Neuronal stem cell (in vitro differentiated cells): ENCODE results near the gene ATP2B1.

Experiments
- DNase-seq: peaks from one replicate; pipeline ENCODE4 v3.0.0-alpha.2; 2013; ENCODE audit warnings: low spot score
- H2AFZ ChIP-seq: one replicate; pipeline ENCODE4 v1.6.1; 2013; ENCODE audit warnings: mild to moderate bottlenecking, low read length, inconsistent platforms
- H2AK5ac ChIP-seq: 2 replicates; pipeline ENCODE4 v1.6.1; 2013; ENCODE audit warnings: low read depth, mild to moderate bottlenecking, inconsistent platforms, low read length, moderate library complexity, mixed read lengths
- H2BK120ac ChIP-seq: 2 replicates; pipeline ENCODE4 v1.6.1; 2013; ENCODE audit warnings: low read depth, mild to moderate bottlenecking, inconsistent platforms, low read length, moderate library complexity, mixed read lengths
- H2BK12ac ChIP-seq: one replicate; pipeline ENCODE4 v1.6.1; 2013; ENCODE audit warnings: low read length, inconsistent platforms
- H2BK15ac ChIP-seq: 2 replicates; pipeline ENCODE4 v1.6.1; 2013; ENCODE audit warnings: mild to moderate bottlenecking, low read length, inconsistent platforms, mixed read lengths
- H2BK5ac ChIP-seq: one replicate; pipeline ENCODE4 v1.6.1; 2013; ENCODE audit warnings: inconsistent platforms, mild to moderate bottlenecking, low read length, moderate library complexity
- H3K14ac ChIP-seq: one replicate; pipeline ENCODE4 v1.6.1; 2013; ENCODE audit warnings: low read length, inconsistent platforms
- H3K18ac ChIP-seq: 2 replicates; pipeline ENCODE4 v1.6.1; 2013; ENCODE audit warnings: low read length, inconsistent platforms
- H3K23ac ChIP-seq: 2 replicates; pipeline ENCODE4 v1.6.1; 2013; ENCODE audit warnings: low read depth, mild to moderate bottlenecking, mixed read lengths, low read length, inconsistent platforms; ENCODE audit not compliant: poor library complexity
- H3K27ac ChIP-seq: replicated peaks from 3 replicates; pipeline ENCODE4 v1.5.1; 2013; ENCODE audit warnings: low read length, inconsistent platforms
- H3K27me3 ChIP-seq, 3 experiments: 2 replicates each; pipeline ENCODE4 v1.6.1; 2013; ENCODE audit warnings: low read length in 3 of 3, mild to moderate bottlenecking in 2 of 3, inconsistent platforms in 1 of 3, low read depth in 1 of 3, mixed read lengths in 1 of 3, moderate library complexity in 1 of 3; ENCODE audit not compliant: control insufficient read depth in 3 of 3, insufficient read depth in 3 of 3
- H3K36me3 ChIP-seq, 2 donors: replicated peaks in 1 of 2; 2 replicates each; pipeline ENCODE4 v1.6.1; 2013; ENCODE audit warnings: low read length in 2 of 2; ENCODE audit not compliant: control insufficient read depth in 2 of 2, insufficient read depth in 2 of 2
- H3K4ac ChIP-seq: 2 replicates; pipeline ENCODE4 v1.6.1; 2013; ENCODE audit warnings: inconsistent platforms, mild to moderate bottlenecking, low read length, moderate library complexity
- H3K4me1 ChIP-seq, 2 donors: 1 replicate in 1 of 2; 2 replicates in 1 of 2; pipeline ENCODE4 v1.6.1; 2013; ENCODE audit warnings: low read length in 2 of 2, low read depth in 1 of 2; ENCODE audit not compliant: control insufficient read depth in 2 of 2, insufficient read depth in 1 of 2
- H3K4me2 ChIP-seq: one replicate; pipeline ENCODE4 v1.6.1; 2013; ENCODE audit warnings: mild to moderate bottlenecking, low read length, inconsistent platforms; ENCODE audit not compliant: insufficient read depth, poor library complexity, severe bottlenecking
- H3K4me3 ChIP-seq, 2 donors: 2 replicates each; pipeline ENCODE4 v1.5.1; 2013; ENCODE audit warnings: low read length in 2 of 2, mild to moderate bottlenecking in 2 of 2, inconsistent platforms in 1 of 2, moderate library complexity in 1 of 2
- H3K79me1 ChIP-seq: one replicate; pipeline ENCODE4 v1.6.1; 2013; ENCODE audit warnings: low read depth, mild to moderate bottlenecking, inconsistent platforms, low read length, moderate library complexity
- H3K9ac ChIP-seq: one replicate; pipeline ENCODE4 v1.6.1; 2013; ENCODE audit warnings: mild to moderate bottlenecking, low read depth, low read length, inconsistent platforms; ENCODE audit not compliant: poor library complexity
- H3K9me3 ChIP-seq, 2 donors: replicated peaks in 1 of 2; 2 replicates each; pipeline versions ENCODE3 to v1.6.1; 2013; ENCODE audit warnings: low read length in 2 of 2, mild to moderate bottlenecking in 2 of 2, inconsistent platforms in 1 of 2, low read depth in 1 of 2, mixed read lengths in 1 of 2, moderate library complexity in 1 of 2; ENCODE audit not compliant: control insufficient read depth in 2 of 2, insufficient read depth in 1 of 2
- H4K8ac ChIP-seq: one replicate; pipeline ENCODE4 v1.6.1; 2013; ENCODE audit warnings: low read depth, mild to moderate bottlenecking, inconsistent platforms, low read length, moderate library complexity
- H4K91ac ChIP-seq: one replicate; pipeline ENCODE4 v1.6.1; 2013; ENCODE audit warnings: low read length, low read depth, mild to moderate bottlenecking, inconsistent platforms; ENCODE audit not compliant: poor library complexity
- WGBS, 2 donors: extraction: QIAGEN DNeasy Blood & Tissue Kit; methylation state at CpG; one replicate each; pipeline ENCODE4 v1.1.7; 2013; ENCODE audit warnings: missing lambda C conversion rate in 2 of 2, mixed read lengths in 1 of 2; ENCODE audit not compliant: insufficient read length in 2 of 2, insufficient replicate concordance in 1 of 2; ENCODE audit errors: extremely low coverage in 2 of 2; 5-methylcytosine and 5-hydroxymethylcytosine counted together

Gene ATP2B1

GRCh38 chr12:89706551-89706950, 2.1 kb downstream of the ATP2B1 start:
- H3K18ac ChIP-seq = no peak overlapping the region
- no CpG with 5 or more reads among the region's 7 CpGs for WGBS, 2 donors
- H2BK15ac ChIP-seq = no peak overlapping the region
- H2BK12ac ChIP-seq = no peak overlapping the region
- no peak overlapping the region for H4K91ac ChIP-seq
- no peak overlapping the region for H3K14ac ChIP-seq
- no peak overlapping the region for H2BK120ac ChIP-seq
- no peak overlapping the region for H3K4me2 ChIP-seq
- H3K79me1 ChIP-seq = peaks cover 2% of the 10 kb centered on the region
- H3K4me3 ChIP-seq = peak overlapping the region in 1 of 2 donors; percentile 75
- no peak overlapping the region for H2AK5ac ChIP-seq
- H3K23ac ChIP-seq = no peak overlapping the region
- no peaks in the 10 kb centered on the region for H3K27me3 ChIP-seq
- H3K9me3 ChIP-seq = no peaks in the 10 kb centered on the region
- no peak overlapping the region for H2BK5ac ChIP-seq
- no peaks in the 10 kb centered on the region for H3K36me3 ChIP-seq
- no peak overlapping the region for H2AFZ ChIP-seq
- no peak for DNase-seq
- peaks cover 2 to 8% of the 10 kb centered on the region in 2 donors for H3K4me1 ChIP-seq
- H3K27ac ChIP-seq = no peak overlapping the region
- no peak overlapping the region for H3K4ac ChIP-seq
- no peak overlapping the region for H4K8ac ChIP-seq
- no peak overlapping the region for H3K9ac ChIP-seq

- no peak overlapping the region for H3K23ac ChIP-seq
- no peak overlapping the region for H2AK5ac ChIP-seq
- H2BK5ac ChIP-seq = no peak overlapping the region
- no peak overlapping the region for H2BK12ac ChIP-seq
- H3K18ac ChIP-seq = no peak overlapping the region
- H3K36me3 ChIP-seq = no peaks in the 10 kb centered on the region
- no peaks in the 10 kb centered on the region for H3K9me3 ChIP-seq
- DNase-seq = no peak
- no peak overlapping the region for H2BK120ac ChIP-seq
- no peak overlapping the region for H4K91ac ChIP-seq
- H2BK15ac ChIP-seq = no peak overlapping the region
- H3K27ac ChIP-seq = no peak overlapping the region
- no peak overlapping the region for H3K4me3 ChIP-seq
- no peak overlapping the region for H2AFZ ChIP-seq
- no peak overlapping the region for H4K8ac ChIP-seq
- H3K4ac ChIP-seq = no peak overlapping the region
- H3K4me2 ChIP-seq = no peak overlapping the region
- no peak overlapping the region for H3K9ac ChIP-seq
- no CpG with 5 or more reads among the region's 1 CpG for WGBS, 2 donors
- H3K4me1 ChIP-seq = peaks cover 2 to 8% of the 10 kb centered on the region in 2 donors
- no peak overlapping the region for H3K14ac ChIP-seq
- H3K79me1 ChIP-seq = peaks cover 2% of the 10 kb centered on the region
- no peaks in the 10 kb centered on the region for H3K27me3 ChIP-seq
These were observed 4.2 kb downstream of the ATP2B1 start for GRCh38 chr12:89704457-89704856.

GRCh38 chr12:89703768-89704167, 4.9 kb downstream of the ATP2B1 start:
- Histone ChIP-seq H4K91ac (no peak overlapping the region), H2BK15ac (no peak overlapping the region), H3K4me2 (no peak overlapping the region), H3K23ac (no peak overlapping the region), H2BK120ac (no peak overlapping the region), H2AFZ (no peak overlapping the region), H3K14ac (no peak overlapping the region), H2BK5ac (no peak overlapping the region), H3K9me3 (no peaks in the 10 kb centered on the region), H3K4me1 (peaks cover 2 to 8% of the 10 kb centered on the region in 2 donors), H3K9ac (no peak overlapping the region), H3K4ac (no peak overlapping the region), H3K27ac (no peak overlapping the region), H3K27me3 (no peaks in the 10 kb centered on the region), H3K36me3 (no peaks in the 10 kb centered on the region), H2AK5ac (no peak overlapping the region), H2BK12ac (no peak overlapping the region), H3K4me3 (no peak overlapping the region), H3K18ac (no peak overlapping the region), H4K8ac (no peak overlapping the region), H3K79me1 (peaks cover 2% of the 10 kb centered on the region)
- DNase-seq = no peak
- no CpG with 5 or more reads among the region's 1 CpG for WGBS, 2 donors

- H2AFZ ChIP-seq = no peak overlapping the region
- H3K79me1 ChIP-seq = no peaks in the 10 kb centered on the region
- H3K9me3 ChIP-seq = no peaks in the 10 kb centered on the region
- DNase-seq = no peak
- no peak overlapping the region for H3K14ac ChIP-seq
- no peak overlapping the region for H3K27ac ChIP-seq
- no peaks in the 10 kb centered on the region for H3K36me3 ChIP-seq
- no peak overlapping the region for H2BK15ac ChIP-seq
- H3K18ac ChIP-seq = no peak overlapping the region
- no CpG with 5 or more reads among the region's 1 CpG for WGBS, 2 donors
- H3K9ac ChIP-seq = no peak overlapping the region
- no peak overlapping the region for H2BK120ac ChIP-seq
- no peak overlapping the region for H2BK5ac ChIP-seq
- no peak overlapping the region for H3K4ac ChIP-seq
- no peak overlapping the region for H4K91ac ChIP-seq
- H3K4me3 ChIP-seq = no peak overlapping the region
- no peak overlapping the region for H2BK12ac ChIP-seq
- H3K23ac ChIP-seq = no peak overlapping the region
- H3K4me1 ChIP-seq = peaks cover 2 to 8% of the 10 kb centered on the region in 2 donors
- no peaks in the 10 kb centered on the region for H3K27me3 ChIP-seq
- no peak overlapping the region for H2AK5ac ChIP-seq
- no peak overlapping the region for H3K4me2 ChIP-seq
- H4K8ac ChIP-seq = no peak overlapping the region
These were observed 6.1 kb downstream of the ATP2B1 start for GRCh38 chr12:89702503-89702902.
